HG03521 (cell line): ENCODE data around the gene KBTBD13.

Experiments
- ATAC-seq: cut with Tn5 transposase; IDR thresholded peaks from one replicate; pipeline ENCODE4 v1.9.1; 2021; ENCODE audit warnings: mild to moderate bottlenecking, moderate library complexity; ENCODE audit not compliant: unreplicated experiment

KBTBD13 gene

GRCh38 chr15:65050270-65050669 is 26.3 kb upstream of the KBTBD13 start:
- no peak for ATAC-seq

- ATAC-seq = no peak
Measured at GRCh38 chr15:65051266-65051665, 25.3 kb upstream of the KBTBD13 start.

GRCh38 chr15:65052956-65053355 is 23.6 kb upstream of the KBTBD13 start:
- ATAC-seq = no peak

- ATAC-seq = no peak
Measured at GRCh38 chr15:65054333-65055200, 22.0 kb upstream of the KBTBD13 start.

GRCh38 chr15:65055201-65055870 is 21.2 kb upstream of the KBTBD13 start:
- ATAC-seq = no peak

- ATAC-seq = no peak
Measured at GRCh38 chr15:65056106-65056505, 20.4 kb upstream of the KBTBD13 start.

GRCh38 chr15:65056868-65057548 is 19.5 kb upstream of the KBTBD13 start:
- no peak for ATAC-seq

- ATAC-seq = no peak
Measured at GRCh38 chr15:65057549-65057940, 19.0 kb upstream of the KBTBD13 start.

GRCh38 chr15:65058394-65059368 is 17.9 kb upstream of the KBTBD13 start:
- no peak for ATAC-seq

GRCh38 chr15:65059369-65059750 is 17.2 kb upstream of the KBTBD13 start:
- no peak for ATAC-seq

- ATAC-seq = no peak
Measured at GRCh38 chr15:65059931-65060596, 16.5 kb upstream of the KBTBD13 start.

- ATAC-seq = no peak
Measured at GRCh38 chr15:65060641-65061397, 15.7 kb upstream of the KBTBD13 start.

- ATAC-seq = no peak
Measured at GRCh38 chr15:65062061-65062460, 14.5 kb upstream of the KBTBD13 start.

GRCh38 chr15:65062726-65063125 is 13.8 kb upstream of the KBTBD13 start:
- no peak for ATAC-seq

GRCh38 chr15:65066001-65066634 is 10.4 kb upstream of the KBTBD13 start:
- ATAC-seq = no peak

GRCh38 chr15:65066635-65067316 is 9.8 kb upstream of the KBTBD13 start:
- ATAC-seq = no peak

GRCh38 chr15:65067317-65067644 is 9.3 kb upstream of the KBTBD13 start:
- ATAC-seq = no peak

GRCh38 chr15:65067645-65068402 is 8.7 kb upstream of the KBTBD13 start, which contains the start of gene RASL12:
Gene RASL12, minus strand, starts transcription at chr15:65067991. Its CDS starts 156 bp downstream, at chr15:65067835.
- no peak for ATAC-seq
